ENCODE data around the gene EDEM3.

The EDEM3 gene

GRCh38 chr1:184754476-184755225, at the start of gene EDEM3:
TSS of gene EDEM3 (minus strand) at chr1:184754858. CDS start at chr1:184754646, 212 bp downstream.
- Histone ChIP-seq H3K27ac (ENCODE audit: low read length) (no peak within 1 kb of the TSS), H3K36me3 (ENCODE audit: control insufficient read depth, insufficient read depth, low read length) (no peaks in the 10 kb centered on the region), H3K4me1 (ENCODE audit: control insufficient read depth, insufficient read depth, low read length) (no peaks in the 10 kb centered on the region), H3K4me3 (ENCODE audit: low read length) (peak within 1 kb of the TSS; percentile 80), H3K9me3 (ENCODE audit: control insufficient read depth, insufficient read depth, low read length) (no peaks in the 10 kb centered on the region), H3K27me3 (ENCODE audit: control insufficient read depth, insufficient read depth, low read length) (no peaks in the 10 kb centered on the region)
- no CpG with 5 or more reads among the region's 76 CpGs for WGBS (ENCODE audit: insufficient coverage, insufficient read length)
- DNase-seq (ENCODE audit: low read depth, low spot score) = peak; percentile 97

GRCh38 chr1:184804220-184804619, 49.6 kb upstream of the EDEM3 start:
- H3K9me3 ChIP-seq (ENCODE audit: control insufficient read depth, insufficient read depth, low read length) = no peaks in the 10 kb centered on the region
- no peaks in the 10 kb centered on the region for H3K27me3 ChIP-seq (ENCODE audit: control insufficient read depth, insufficient read depth, low read length)
- no peaks in the 10 kb centered on the region for H3K36me3 ChIP-seq (ENCODE audit: control insufficient read depth, insufficient read depth, low read length)
- no peaks in the 10 kb centered on the region for H3K4me1 ChIP-seq (ENCODE audit: control insufficient read depth, insufficient read depth, low read length)
- no peak overlapping the region for H3K4me3 ChIP-seq (ENCODE audit: low read length)
- WGBS (ENCODE audit: insufficient coverage, insufficient read length) = no CpG with 5 or more reads among the region's 3 CpGs
- H3K27ac ChIP-seq (ENCODE audit: low read length) = no peak overlapping the region
- no peak for DNase-seq (ENCODE audit: low read depth, low spot score)

- no peaks in the 10 kb centered on the region for H3K4me1 ChIP-seq (ENCODE audit: control insufficient read depth, insufficient read depth, low read length)
- no peaks in the 10 kb centered on the region for H3K9me3 ChIP-seq (ENCODE audit: control insufficient read depth, insufficient read depth, low read length)
- no peak overlapping the region for H3K27ac ChIP-seq (ENCODE audit: low read length)
- no peaks in the 10 kb centered on the region for H3K36me3 ChIP-seq (ENCODE audit: control insufficient read depth, insufficient read depth, low read length)
- no CpG with 5 or more reads among the region's 1 CpG for WGBS (ENCODE audit: insufficient coverage, insufficient read length)
- no peak for DNase-seq (ENCODE audit: low read depth, low spot score)
- no peak overlapping the region for H3K4me3 ChIP-seq (ENCODE audit: low read length)
- H3K27me3 ChIP-seq (ENCODE audit: control insufficient read depth, insufficient read depth, low read length) = no peaks in the 10 kb centered on the region
Measured at GRCh38 chr1:184803180-184803492, 48.5 kb upstream of the EDEM3 start.

- Histone ChIP-seq H3K9me3 (ENCODE audit: control insufficient read depth, insufficient read depth, low read length) (no peaks in the 10 kb centered on the region), H3K27me3 (ENCODE audit: control insufficient read depth, insufficient read depth, low read length) (no peaks in the 10 kb centered on the region), H3K4me1 (ENCODE audit: control insufficient read depth, insufficient read depth, low read length) (no peaks in the 10 kb centered on the region), H3K36me3 (ENCODE audit: control insufficient read depth, insufficient read depth, low read length) (no peaks in the 10 kb centered on the region), H3K4me3 (ENCODE audit: low read length) (no peak overlapping the region), H3K27ac (ENCODE audit: low read length) (no peak overlapping the region)
- DNase-seq (ENCODE audit: low read depth, low spot score) = no peak
- no CpG with 5 or more reads among the region's 6 CpGs for WGBS (ENCODE audit: insufficient coverage, insufficient read length)
Measured at GRCh38 chr1:184802354-184803179, 47.9 kb upstream of the EDEM3 start.

GRCh38 chr1:184801503-184801902, 46.8 kb upstream of the EDEM3 start:
- H3K4me3 ChIP-seq (ENCODE audit: low read length) = no peak overlapping the region
- H3K27ac ChIP-seq (ENCODE audit: low read length) = no peak overlapping the region
- H3K9me3 ChIP-seq (ENCODE audit: control insufficient read depth, insufficient read depth, low read length) = no peaks in the 10 kb centered on the region
- H3K4me1 ChIP-seq (ENCODE audit: control insufficient read depth, insufficient read depth, low read length) = no peaks in the 10 kb centered on the region
- H3K36me3 ChIP-seq (ENCODE audit: control insufficient read depth, insufficient read depth, low read length) = no peaks in the 10 kb centered on the region
- DNase-seq (ENCODE audit: low read depth, low spot score) = no peak
- no peaks in the 10 kb centered on the region for H3K27me3 ChIP-seq (ENCODE audit: control insufficient read depth, insufficient read depth, low read length)
- no CpG with 5 or more reads among the region's 1 CpG for WGBS (ENCODE audit: insufficient coverage, insufficient read length)

- no CpG with 5 or more reads among the region's 3 CpGs for WGBS (ENCODE audit: insufficient coverage, insufficient read length)
- no peaks in the 10 kb centered on the region for H3K27me3 ChIP-seq (ENCODE audit: control insufficient read depth, insufficient read depth, low read length)
- no peak for DNase-seq (ENCODE audit: low read depth, low spot score)
Measured at GRCh38 chr1:184800876-184801275, 46.2 kb upstream of the EDEM3 start.

GRCh38 chr1:184793967-184794366, 39.3 kb upstream of the EDEM3 start:
- no peaks in the 10 kb centered on the region for H3K27me3 ChIP-seq (ENCODE audit: control insufficient read depth, insufficient read depth, low read length)
- no peaks in the 10 kb centered on the region for H3K4me1 ChIP-seq (ENCODE audit: control insufficient read depth, insufficient read depth, low read length)
- H3K9me3 ChIP-seq (ENCODE audit: control insufficient read depth, insufficient read depth, low read length) = no peaks in the 10 kb centered on the region
- H3K36me3 ChIP-seq (ENCODE audit: control insufficient read depth, insufficient read depth, low read length) = no peaks in the 10 kb centered on the region
- DNase-seq (ENCODE audit: low read depth, low spot score) = no peak
- WGBS (ENCODE audit: insufficient coverage, insufficient read length) = no CpG with 5 or more reads among the region's 3 CpGs
- H3K4me3 ChIP-seq (ENCODE audit: low read length) = no peak overlapping the region
- no peak overlapping the region for H3K27ac ChIP-seq (ENCODE audit: low read length)

More at GRCh38 chr1:184800876-184801275, 46.2 kb upstream of the EDEM3 start:
- Histone ChIP-seq H3K27ac (ENCODE audit: low read length) (no peak overlapping the region), H3K4me3 (ENCODE audit: low read length) (no peak overlapping the region), H3K9me3 (ENCODE audit: control insufficient read depth, insufficient read depth, low read length) (no peaks in the 10 kb centered on the region), H3K4me1 (ENCODE audit: control insufficient read depth, insufficient read depth, low read length) (no peaks in the 10 kb centered on the region), H3K36me3 (ENCODE audit: control insufficient read depth, insufficient read depth, low read length) (no peaks in the 10 kb centered on the region)

- H3K27ac ChIP-seq (ENCODE audit: low read length) = no peak overlapping the region
Measured at GRCh38 chr1:184792450-184792969, 37.9 kb upstream of the EDEM3 start.

GRCh38 chr1:184791550-184791900, 36.9 kb upstream of the EDEM3 start:
- no CpG with 5 or more reads among the region's 2 CpGs for WGBS (ENCODE audit: insufficient coverage, insufficient read length)
- H3K4me1 ChIP-seq (ENCODE audit: control insufficient read depth, insufficient read depth, low read length) = no peaks in the 10 kb centered on the region
- H3K27ac ChIP-seq (ENCODE audit: low read length) = no peak overlapping the region

More at GRCh38 chr1:184792450-184792969, 37.9 kb upstream of the EDEM3 start:
- no CpG with 5 or more reads among the region's 5 CpGs for WGBS (ENCODE audit: insufficient coverage, insufficient read length)
- Histone ChIP-seq H3K4me1 (ENCODE audit: control insufficient read depth, insufficient read depth, low read length) (no peaks in the 10 kb centered on the region), H3K9me3 (ENCODE audit: control insufficient read depth, insufficient read depth, low read length) (no peaks in the 10 kb centered on the region), H3K4me3 (ENCODE audit: low read length) (no peak overlapping the region), H3K27me3 (ENCODE audit: control insufficient read depth, insufficient read depth, low read length) (no peaks in the 10 kb centered on the region), H3K36me3 (ENCODE audit: control insufficient read depth, insufficient read depth, low read length) (no peaks in the 10 kb centered on the region)
- DNase-seq (ENCODE audit: low read depth, low spot score) = no peak

GRCh38 chr1:184790642-184791549, 36.2 kb upstream of the EDEM3 start:
- no peak for DNase-seq (ENCODE audit: low read depth, low spot score)
- Histone ChIP-seq H3K36me3 (ENCODE audit: control insufficient read depth, insufficient read depth, low read length) (no peaks in the 10 kb centered on the region), H3K4me3 (ENCODE audit: low read length) (no peak overlapping the region), H3K27ac (ENCODE audit: low read length) (no peak overlapping the region), H3K4me1 (ENCODE audit: control insufficient read depth, insufficient read depth, low read length) (no peaks in the 10 kb centered on the region), H3K27me3 (ENCODE audit: control insufficient read depth, insufficient read depth, low read length) (no peaks in the 10 kb centered on the region), H3K9me3 (ENCODE audit: control insufficient read depth, insufficient read depth, low read length) (no peaks in the 10 kb centered on the region)
- 100% methylated on average over 1 of the region's 9 CpGs for WGBS (ENCODE audit: insufficient coverage, insufficient read length)

More at GRCh38 chr1:184791550-184791900, 36.9 kb upstream of the EDEM3 start:
- H3K9me3 ChIP-seq (ENCODE audit: control insufficient read depth, insufficient read depth, low read length) = no peaks in the 10 kb centered on the region
- no peak for DNase-seq (ENCODE audit: low read depth, low spot score)
- no peaks in the 10 kb centered on the region for H3K27me3 ChIP-seq (ENCODE audit: control insufficient read depth, insufficient read depth, low read length)
- no peaks in the 10 kb centered on the region for H3K36me3 ChIP-seq (ENCODE audit: control insufficient read depth, insufficient read depth, low read length)
- no peak overlapping the region for H3K4me3 ChIP-seq (ENCODE audit: low read length)

Measured in iPS DF 6.9 (cell line).